B cell (primary cell): ENCODE measurements around the gene LMO7.

Experiments
- EZH2 ChIP-seq: IDR thresholded peaks from 2 replicates; pipeline ENCODE4 v1.6.1; 2012; ENCODE audit warnings: borderline replicate concordance, low read depth, mild to moderate bottlenecking, moderate library complexity, low read length; ENCODE audit not compliant: insufficient read depth, poor library complexity, severe bottlenecking
- TF ChIP-seq, protein P1 (sequence below): fragments of 200-600 bp; IDR thresholded peaks from one replicate; pipeline ENCODE4 v1.8.0; 2022; ENCODE audit warnings: antibody characterized with exemption, mild to moderate bottlenecking

DNA sequence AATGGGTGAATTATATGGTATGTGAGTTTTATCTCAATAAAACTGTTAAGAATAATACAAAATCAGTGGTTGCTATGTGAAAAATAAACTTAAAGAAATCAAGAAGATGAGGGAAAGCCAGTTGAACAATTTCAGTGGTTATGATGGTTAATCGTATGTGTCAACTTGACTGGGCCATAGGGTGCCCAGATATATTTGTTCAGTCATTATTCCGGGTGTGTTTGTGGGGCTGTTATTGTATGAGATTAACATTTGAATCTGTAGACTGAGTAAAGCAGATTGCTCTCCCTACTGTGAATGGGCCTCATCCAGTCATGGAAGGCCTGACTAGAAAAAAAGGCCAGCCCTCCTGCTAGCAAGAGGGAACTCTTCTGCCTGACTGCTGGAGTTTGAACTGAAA is 109.3 kb downstream of the LMO7 start:
- TF ChIP-seq, protein P1, sequence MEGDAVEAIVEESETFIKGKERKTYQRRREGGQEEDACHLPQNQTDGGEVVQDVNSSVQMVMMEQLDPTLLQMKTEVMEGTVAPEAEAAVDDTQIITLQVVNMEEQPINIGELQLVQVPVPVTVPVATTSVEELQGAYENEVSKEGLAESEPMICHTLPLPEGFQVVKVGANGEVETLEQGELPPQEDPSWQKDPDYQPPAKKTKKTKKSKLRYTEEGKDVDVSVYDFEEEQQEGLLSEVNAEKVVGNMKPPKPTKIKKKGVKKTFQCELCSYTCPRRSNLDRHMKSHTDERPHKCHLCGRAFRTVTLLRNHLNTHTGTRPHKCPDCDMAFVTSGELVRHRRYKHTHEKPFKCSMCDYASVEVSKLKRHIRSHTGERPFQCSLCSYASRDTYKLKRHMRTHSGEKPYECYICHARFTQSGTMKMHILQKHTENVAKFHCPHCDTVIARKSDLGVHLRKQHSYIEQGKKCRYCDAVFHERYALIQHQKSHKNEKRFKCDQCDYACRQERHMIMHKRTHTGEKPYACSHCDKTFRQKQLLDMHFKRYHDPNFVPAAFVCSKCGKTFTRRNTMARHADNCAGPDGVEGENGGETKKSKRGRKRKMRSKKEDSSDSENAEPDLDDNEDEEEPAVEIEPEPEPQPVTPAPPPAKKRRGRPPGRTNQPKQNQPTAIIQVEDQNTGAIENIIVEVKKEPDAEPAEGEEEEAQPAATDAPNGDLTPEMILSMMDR = no peak
- no peak for TF ChIP-seq EZH2
